Uterus (tissue), 2 donors: Measurements from ENCODE around the gene DCAF12L1.

Experiments
- POLR2A ChIP-seq, 2 donors: fragments of 450-650 bp; IDR thresholded peaks; one replicate each; pipeline ENCODE4 v1.6.1; 2016; ENCODE audit warnings: antibody characterized with exemption in 2 of 2, mild to moderate bottlenecking in 1 of 2, moderate library complexity in 1 of 2
- TF ChIP-seq, protein P1 (sequence below), 4 experiments: fragments of 200-600 bp in 2 of 4; fragments of 450-650 bp in 2 of 4; sonication (generic) in 2 of 4; IDR thresholded peaks; one replicate each; pipeline ENCODE4 v1.5.1; 2016 to 2019; ENCODE audit warnings: antibody characterized with exemption in 4 of 4, mild to moderate bottlenecking in 2 of 4, moderate library complexity in 1 of 4

DNA sequence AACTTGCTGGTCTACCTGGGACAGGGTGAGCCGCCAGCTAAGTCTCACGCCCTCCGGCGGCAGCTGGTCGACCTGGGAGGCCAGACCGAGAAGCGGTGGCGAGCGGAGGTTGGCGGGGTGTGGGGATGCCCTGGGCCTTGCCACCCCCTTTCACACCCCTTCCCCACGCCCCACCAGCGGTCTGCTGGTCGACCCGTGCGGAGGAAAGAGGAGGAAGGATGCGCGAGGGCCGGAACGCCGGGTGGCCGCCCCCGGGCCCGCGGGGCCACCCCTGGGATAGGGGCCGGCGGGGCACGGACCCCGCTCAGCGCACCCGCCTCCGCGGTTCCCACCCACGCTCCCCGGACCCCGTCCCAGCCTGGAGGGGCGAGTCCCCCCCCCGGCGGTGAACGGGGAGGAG is 28.3 kb upstream of the DCAF12L1 start:
- TF ChIP-seq, protein P1, sequence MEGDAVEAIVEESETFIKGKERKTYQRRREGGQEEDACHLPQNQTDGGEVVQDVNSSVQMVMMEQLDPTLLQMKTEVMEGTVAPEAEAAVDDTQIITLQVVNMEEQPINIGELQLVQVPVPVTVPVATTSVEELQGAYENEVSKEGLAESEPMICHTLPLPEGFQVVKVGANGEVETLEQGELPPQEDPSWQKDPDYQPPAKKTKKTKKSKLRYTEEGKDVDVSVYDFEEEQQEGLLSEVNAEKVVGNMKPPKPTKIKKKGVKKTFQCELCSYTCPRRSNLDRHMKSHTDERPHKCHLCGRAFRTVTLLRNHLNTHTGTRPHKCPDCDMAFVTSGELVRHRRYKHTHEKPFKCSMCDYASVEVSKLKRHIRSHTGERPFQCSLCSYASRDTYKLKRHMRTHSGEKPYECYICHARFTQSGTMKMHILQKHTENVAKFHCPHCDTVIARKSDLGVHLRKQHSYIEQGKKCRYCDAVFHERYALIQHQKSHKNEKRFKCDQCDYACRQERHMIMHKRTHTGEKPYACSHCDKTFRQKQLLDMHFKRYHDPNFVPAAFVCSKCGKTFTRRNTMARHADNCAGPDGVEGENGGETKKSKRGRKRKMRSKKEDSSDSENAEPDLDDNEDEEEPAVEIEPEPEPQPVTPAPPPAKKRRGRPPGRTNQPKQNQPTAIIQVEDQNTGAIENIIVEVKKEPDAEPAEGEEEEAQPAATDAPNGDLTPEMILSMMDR (IDR thresholded peaks at IDR 0.05) = no peak
- no peak for TF ChIP-seq POLR2A (IDR thresholded peaks at IDR 0.05)
